Measurements from ENCODE around the gene LRBA.

DNA sequence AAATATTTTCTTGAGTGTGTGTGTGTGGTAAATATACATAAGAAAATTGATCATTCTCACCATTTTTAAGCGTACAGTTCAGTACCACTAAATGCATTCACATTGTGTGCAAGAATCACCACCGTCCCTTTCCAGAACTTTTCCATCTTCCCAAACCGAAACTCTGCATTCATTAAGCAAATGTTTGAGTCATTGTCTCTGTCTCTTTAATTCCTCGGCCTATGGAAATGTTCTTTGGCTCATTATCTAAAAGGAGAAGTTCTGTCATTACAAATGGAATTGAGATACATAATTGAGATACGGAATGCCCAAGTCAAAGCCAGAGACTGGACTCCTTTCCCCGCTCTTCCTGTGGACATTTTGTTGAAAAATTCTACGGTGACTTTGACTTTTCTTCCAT is 767.9 kb downstream of the LRBA start:
- no peak for TF ChIP-seq POLR2A (IDR thresholded peaks at IDR 0.05)
- TF ChIP-seq, protein P1, sequence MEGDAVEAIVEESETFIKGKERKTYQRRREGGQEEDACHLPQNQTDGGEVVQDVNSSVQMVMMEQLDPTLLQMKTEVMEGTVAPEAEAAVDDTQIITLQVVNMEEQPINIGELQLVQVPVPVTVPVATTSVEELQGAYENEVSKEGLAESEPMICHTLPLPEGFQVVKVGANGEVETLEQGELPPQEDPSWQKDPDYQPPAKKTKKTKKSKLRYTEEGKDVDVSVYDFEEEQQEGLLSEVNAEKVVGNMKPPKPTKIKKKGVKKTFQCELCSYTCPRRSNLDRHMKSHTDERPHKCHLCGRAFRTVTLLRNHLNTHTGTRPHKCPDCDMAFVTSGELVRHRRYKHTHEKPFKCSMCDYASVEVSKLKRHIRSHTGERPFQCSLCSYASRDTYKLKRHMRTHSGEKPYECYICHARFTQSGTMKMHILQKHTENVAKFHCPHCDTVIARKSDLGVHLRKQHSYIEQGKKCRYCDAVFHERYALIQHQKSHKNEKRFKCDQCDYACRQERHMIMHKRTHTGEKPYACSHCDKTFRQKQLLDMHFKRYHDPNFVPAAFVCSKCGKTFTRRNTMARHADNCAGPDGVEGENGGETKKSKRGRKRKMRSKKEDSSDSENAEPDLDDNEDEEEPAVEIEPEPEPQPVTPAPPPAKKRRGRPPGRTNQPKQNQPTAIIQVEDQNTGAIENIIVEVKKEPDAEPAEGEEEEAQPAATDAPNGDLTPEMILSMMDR (IDR thresholded peaks at IDR 0.05) = no peak

Data from testis (tissue), 2 donors.